Ectodermal cell (in vitro differentiated cells): ENCODE results near the gene FDXR.
"Not testable (repeated sequence)": the region's sequence is repeated elsewhere in the genome, so short reads cannot be mapped to it uniquely, and the experiment has no call there.

ENCODE experiments used
- H3K27ac ChIP-seq: 2 replicates; pipeline ENCODE4 v1.7.0; 2013; ENCODE audit warnings: mild to moderate bottlenecking, low read depth, low read length; ENCODE audit not compliant: insufficient read depth, poor library complexity, severe bottlenecking
- H3K27me3 ChIP-seq: 2 replicates; pipeline ENCODE4 v1.7.0; 2013; ENCODE audit warnings: mild to moderate bottlenecking, low read length; ENCODE audit not compliant: insufficient read depth, control insufficient read depth, poor library complexity, severe bottlenecking
- H3K36me3 ChIP-seq: one replicate; pipeline ENCODE4 v1.7.0; 2013; ENCODE audit warnings: low read length; ENCODE audit not compliant: control insufficient read depth, insufficient read depth
- H3K4me1 ChIP-seq: one replicate; pipeline ENCODE4 v1.7.0; 2013; ENCODE audit warnings: low read length; ENCODE audit not compliant: control insufficient read depth, insufficient read depth
- H3K4me3 ChIP-seq: 2 replicates; pipeline ENCODE4 v1.7.0; 2013; ENCODE audit warnings: low read depth, low read length, control low read depth; ENCODE audit not compliant: insufficient read depth
- H3K9me3 ChIP-seq: 2 replicates; pipeline ENCODE4 v1.7.0; 2013; ENCODE audit warnings: mild to moderate bottlenecking, low read length, moderate library complexity; ENCODE audit not compliant: control insufficient read depth
- WGBS, 2 experiments: methylation state at CpG; one replicate each; pipeline ENCODE4 v1.1.7; 2013; ENCODE audit warnings: missing lambda C conversion rate in 2 of 2; 5-methylcytosine and 5-hydroxymethylcytosine counted together

The FDXR gene

DNA sequence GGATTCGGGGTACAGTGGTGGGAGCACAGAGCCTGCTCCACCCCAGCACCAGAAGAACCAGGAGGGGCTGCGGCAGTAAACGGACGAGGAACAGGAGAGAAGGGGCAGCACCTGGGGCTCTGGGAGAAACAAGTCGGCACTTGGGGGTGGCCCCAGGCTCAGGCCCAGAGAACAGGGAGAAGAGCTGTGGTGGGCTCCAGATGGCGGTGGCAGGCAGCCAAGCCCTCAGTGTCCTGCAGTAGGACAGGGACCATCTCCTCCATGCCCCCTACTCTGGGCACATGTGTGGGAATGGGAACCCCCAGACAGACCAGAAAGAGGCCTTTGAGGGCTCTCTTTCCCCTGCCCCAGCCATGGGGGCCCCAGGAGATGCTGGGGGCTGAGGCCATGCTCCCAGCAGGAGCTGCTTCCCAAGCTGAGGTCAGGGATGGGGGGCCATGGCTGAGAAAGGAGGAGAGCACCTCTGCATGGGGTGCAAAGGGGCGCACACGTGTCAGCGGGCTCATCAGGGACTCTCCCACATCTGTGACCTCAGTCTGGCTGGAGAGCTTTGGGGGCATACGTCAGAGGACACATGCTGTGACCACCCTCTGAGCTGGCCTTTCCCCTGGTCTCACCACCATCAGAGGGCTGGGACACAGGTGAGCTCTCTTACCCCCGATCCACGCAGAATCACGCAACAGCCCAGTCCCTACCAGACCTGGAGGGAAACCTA, 43.5 kb upstream of the FDXR start:
- Histone ChIP-seq H3K27ac (no peak overlapping the region), H3K4me3 (no peak overlapping the region), H3K9me3 (no peaks in the 10 kb centered on the region), H3K27me3 (no peaks in the 10 kb centered on the region), H3K4me1 (peaks cover 5% of the 10 kb centered on the region), H3K36me3 (no peaks in the 10 kb centered on the region)
- whole genome bisulfite sequencing, 2 experiments = 89 to 91% methylated on average over 13 of the region's 13 CpGs

DNA sequence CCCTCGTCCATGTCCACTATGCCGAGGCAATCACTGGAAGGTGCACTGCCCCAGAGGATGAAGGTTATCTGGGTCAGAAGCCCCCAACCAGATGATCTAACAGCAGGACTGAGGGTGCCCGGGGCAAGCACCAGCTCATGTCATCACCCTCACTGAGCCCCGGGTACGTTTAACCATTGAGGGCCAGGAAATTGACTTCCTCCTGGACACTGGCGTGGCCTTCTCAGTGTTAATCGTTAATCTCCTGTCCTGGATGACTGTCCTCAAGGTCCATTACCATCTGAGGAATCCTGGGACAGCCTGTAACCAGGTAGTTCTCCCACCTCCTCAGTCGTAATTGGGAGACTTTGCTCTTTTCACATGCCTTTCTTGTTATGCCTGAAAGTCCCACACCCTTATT, 38.6 kb upstream of the FDXR start:
- not testable (repeated sequence) for H3K36me3 ChIP-seq, H3K27ac ChIP-seq, H3K9me3 ChIP-seq, H3K4me1 ChIP-seq, H3K4me3 ChIP-seq, H3K27me3 ChIP-seq
- WGBS, 2 experiments = 92 to 96% methylated on average over 8 of the region's 8 CpGs

DNA sequence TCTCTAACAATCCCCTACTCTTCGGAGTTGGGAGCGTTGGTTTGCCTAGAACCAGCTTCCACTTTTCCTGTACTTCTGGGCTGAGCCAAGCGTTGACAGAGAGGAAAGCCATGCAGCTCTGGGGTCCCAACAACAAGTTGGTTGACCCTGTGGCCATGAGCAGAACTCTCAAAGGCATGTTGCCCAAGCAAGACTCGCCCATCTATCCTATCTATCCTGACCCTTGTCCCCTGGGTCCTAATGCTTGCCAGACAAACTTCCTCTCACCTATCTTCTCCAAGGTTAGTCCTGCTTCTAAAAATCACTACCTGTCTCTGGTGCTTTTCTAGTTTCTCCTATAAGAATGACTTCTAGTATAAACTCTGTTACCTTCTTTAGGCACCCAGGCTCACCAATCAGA, 36.3 kb upstream of the FDXR start:
- not testable (repeated sequence) for H3K4me3 ChIP-seq, H3K9me3 ChIP-seq, H3K27ac ChIP-seq, H3K27me3 ChIP-seq, H3K36me3 ChIP-seq, H3K4me1 ChIP-seq
- WGBS, 2 experiments = 61 to 66% methylated on average over 4 of the region's 4 CpGs

DNA sequence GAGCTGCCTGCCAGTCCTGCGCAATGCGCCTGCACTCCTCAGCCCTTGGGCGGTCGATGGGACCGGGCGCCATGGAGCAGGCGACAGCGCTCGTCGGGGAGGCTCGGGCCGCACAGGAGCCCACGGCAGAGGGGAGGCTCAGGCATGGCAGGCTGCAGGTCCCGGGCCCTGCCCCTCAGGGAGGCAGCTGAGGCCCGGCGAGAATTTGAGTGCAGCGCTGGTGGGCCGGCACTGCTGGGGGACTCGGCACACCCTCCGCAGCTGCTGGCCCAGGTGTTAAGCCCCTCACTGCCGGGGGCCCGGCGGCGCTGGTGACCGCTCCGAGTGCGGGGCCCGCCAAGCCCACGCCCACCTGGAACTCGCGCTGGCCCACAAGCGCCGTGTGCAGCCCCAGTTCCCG, 34.2 kb upstream of the FDXR start:
- Histone ChIP-seq H3K36me3 (no peaks in the 10 kb centered on the region), H3K27me3 (no peaks in the 10 kb centered on the region), H3K27ac (no peak overlapping the region), H3K9me3 (no peaks in the 10 kb centered on the region), H3K4me1 (no peaks in the 10 kb centered on the region), H3K4me3 (no peak overlapping the region)
- WGBS, 2 experiments = 95 to 96% methylated on average over 34 of the region's 34 CpGs

DNA sequence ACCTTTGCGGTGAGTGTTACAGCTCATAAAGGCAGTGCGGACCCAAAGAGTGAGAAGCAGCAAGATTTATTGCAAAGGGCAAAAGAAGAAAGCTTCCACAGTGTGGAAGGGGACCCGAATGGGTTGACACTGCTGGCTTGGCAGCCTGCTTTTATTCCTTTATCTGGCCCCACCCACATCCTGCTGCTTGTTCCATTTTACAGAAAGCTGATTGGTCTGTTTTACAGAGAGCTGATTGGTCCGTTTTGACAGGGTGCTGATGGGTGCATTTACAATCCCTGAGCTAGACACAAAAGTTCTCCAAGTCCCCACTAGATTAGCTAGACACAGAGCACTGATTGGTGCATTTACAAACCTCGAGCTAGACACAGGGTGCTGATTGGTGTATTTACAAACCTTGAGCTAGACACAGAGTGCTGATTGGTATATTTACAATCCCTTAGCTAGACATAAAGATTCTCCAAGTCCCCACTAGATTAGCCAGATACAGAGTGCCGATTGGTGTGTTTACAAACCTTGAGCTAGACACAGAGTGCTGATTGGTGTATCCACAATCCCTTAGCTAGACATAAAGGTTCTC, 33.5 kb upstream of the FDXR start:
- not testable (repeated sequence) for H3K9me3 ChIP-seq, H3K36me3 ChIP-seq, H3K27ac ChIP-seq, H3K4me1 ChIP-seq, H3K4me3 ChIP-seq, H3K27me3 ChIP-seq
- WGBS, 2 experiments = 88 to 94% methylated on average over 6 of the region's 6 CpGs

DNA sequence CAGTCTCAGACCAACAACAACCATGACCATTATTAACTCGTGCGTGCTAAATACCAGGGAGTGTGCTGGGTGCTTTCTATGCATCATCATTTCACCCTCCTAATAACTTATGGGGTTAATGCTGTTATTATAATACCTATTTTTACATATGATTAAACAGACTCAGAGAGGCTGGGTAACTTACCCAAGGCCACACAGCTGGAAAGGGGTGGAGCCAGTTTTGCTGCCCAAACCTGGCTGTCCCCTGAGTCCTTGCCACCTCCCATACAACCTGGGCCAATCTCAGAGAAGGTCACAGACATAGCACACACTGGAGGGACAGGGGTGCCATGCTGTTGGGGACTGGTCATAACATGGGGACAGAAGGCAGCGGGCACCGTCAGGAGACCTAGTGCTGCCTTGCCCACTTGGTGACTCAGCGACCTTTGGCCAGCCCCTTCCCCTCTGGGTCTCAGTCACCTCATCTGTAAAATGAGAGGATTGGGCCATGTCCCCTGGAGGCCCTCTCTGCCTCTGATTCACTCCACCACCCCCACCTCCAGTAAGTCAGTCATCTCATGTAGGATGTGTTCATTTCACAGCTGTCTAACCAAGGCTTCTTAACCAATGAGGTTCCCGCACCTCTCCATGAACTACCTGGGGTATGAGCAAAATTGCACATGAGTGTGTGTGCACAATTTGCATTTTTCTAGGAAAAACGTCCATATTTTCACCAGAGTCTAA, 32.1 kb upstream of the FDXR start:
- 84 to 91% methylated on average over 7 of the region's 7 CpGs for WGBS, 2 experiments

DNA sequence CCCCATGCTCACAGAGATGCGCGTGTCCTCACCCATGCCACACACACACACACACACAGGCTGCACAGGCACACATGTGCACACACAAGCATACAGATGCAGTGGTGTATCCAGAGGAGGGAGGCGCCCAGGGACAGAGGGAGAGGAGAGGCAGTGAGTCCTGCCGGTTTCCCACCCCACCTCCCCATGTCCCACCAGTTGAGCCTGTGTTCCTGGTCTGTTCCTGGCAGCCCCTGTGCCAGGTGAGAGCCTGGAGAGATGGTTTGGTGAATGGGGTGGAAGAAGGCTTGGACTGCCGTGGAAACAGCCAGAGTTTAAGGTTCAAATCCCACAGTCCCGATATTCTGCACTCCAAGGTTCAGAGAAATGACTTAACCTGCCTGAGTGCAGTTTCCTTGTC, 30.9 kb upstream of the FDXR start:
- no peak overlapping the region for H3K27ac ChIP-seq
- H3K36me3 ChIP-seq = no peaks in the 10 kb centered on the region
- no peaks in the 10 kb centered on the region for H3K9me3 ChIP-seq
- H3K4me3 ChIP-seq = no peak overlapping the region
- WGBS, 2 experiments = 87 to 91% methylated on average over 6 of the region's 6 CpGs
- peaks cover 3% of the 10 kb centered on the region for H3K27me3 ChIP-seq
- H3K4me1 ChIP-seq = no peaks in the 10 kb centered on the region

More for the DNA sequence above, 32.1 kb upstream of the FDXR start:
- H3K36me3 ChIP-seq = no peaks in the 10 kb centered on the region
- H3K27ac ChIP-seq = no peak overlapping the region
- H3K4me3 ChIP-seq = no peak overlapping the region
- H3K4me1 ChIP-seq = no peaks in the 10 kb centered on the region
- no peaks in the 10 kb centered on the region for H3K9me3 ChIP-seq
- peaks cover 3% of the 10 kb centered on the region for H3K27me3 ChIP-seq

DNA sequence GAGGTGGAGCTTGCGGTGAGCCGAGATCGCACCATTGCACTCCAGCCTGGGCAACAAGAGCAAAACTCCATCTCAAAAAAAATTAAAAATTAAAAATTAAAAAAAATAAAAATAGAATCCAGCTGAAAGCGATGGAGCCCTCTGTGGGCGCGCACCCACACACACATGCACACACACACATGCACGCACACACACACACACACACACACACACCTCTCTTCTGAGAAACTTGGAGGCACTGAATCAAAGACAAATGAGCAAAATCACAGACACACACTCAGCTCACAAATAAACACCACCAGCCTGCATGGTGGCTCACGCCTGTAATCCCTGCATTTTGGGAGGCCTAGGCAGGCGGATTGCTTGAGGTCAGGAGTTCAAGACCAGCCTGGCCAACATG, 30.2 kb upstream of the FDXR start:
- no peaks in the 10 kb centered on the region for H3K4me1 ChIP-seq
- no peaks in the 10 kb centered on the region for H3K36me3 ChIP-seq
- no peak overlapping the region for H3K27ac ChIP-seq
- no peak overlapping the region for H3K4me3 ChIP-seq
- peaks cover 3% of the 10 kb centered on the region for H3K27me3 ChIP-seq
- WGBS, 2 experiments = 87 to 90% methylated on average over 9 of the region's 9 CpGs
- H3K9me3 ChIP-seq = no peaks in the 10 kb centered on the region

DNA sequence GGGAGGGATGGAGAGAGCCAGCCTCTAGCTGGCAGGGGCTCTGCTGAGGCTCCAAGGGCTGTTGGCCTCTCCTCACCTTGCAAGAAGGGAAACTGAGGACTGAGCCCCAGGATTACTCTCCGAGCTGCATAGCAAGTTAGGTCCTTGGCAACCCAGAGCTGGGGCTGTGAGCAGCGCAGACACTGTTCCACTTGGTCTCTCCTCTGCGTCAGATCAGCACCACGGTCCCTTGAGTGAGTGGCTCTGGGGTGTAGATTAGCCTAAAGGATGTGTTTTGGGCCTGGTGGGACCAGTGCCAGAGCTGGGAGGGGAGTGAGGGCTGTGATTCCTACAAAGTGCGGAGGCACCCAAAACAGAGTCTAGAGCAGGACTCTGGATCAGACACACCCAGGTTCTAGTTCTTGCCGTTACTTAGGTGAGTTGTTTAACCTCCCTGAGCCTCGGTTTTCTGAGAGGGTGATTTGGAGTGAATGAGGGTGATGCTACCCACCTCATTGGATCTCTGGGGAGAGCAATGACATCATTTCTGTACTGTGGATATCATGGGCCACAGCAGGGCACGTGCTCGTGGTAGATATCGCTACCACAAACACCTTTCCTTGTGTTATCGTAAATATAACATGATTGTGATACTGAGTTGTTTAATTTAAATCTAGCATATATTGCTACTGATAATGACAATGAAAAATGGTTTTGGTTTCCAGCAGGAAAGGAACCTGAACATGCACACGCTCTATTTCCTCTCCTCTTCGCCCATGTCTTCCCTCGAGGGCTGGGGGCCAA, 28.8 kb upstream of the FDXR start:
- Histone ChIP-seq H3K27ac (no peak overlapping the region), H3K4me1 (no peaks in the 10 kb centered on the region), H3K36me3 (no peaks in the 10 kb centered on the region), H3K9me3 (no peaks in the 10 kb centered on the region), H3K27me3 (peaks cover 12% of the 10 kb centered on the region), H3K4me3 (no peak overlapping the region)
- 88 to 89% methylated on average over 14 of the region's 14 CpGs for WGBS, 2 experiments

DNA sequence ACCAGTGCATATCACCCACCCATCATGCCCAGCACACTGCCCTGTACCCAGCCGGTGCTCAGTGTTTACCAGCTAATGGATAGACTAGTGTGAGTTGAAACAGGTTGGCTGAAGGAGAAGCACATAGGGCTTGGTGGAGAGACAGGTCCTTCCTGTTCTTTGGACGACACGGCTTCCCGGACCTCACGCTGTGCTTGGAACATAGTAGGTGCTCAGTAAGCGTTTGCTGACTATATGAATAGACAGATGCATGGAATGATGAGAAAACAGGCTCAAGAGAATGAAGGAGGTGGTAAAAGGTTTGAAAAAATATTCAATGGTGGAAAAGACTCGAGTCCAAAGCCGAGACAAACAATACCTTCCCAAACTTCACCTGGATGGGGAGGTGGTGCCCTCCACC, 27.4 kb upstream of the FDXR start:
- Histone ChIP-seq H3K4me1 (no peaks in the 10 kb centered on the region), H3K36me3 (no peaks in the 10 kb centered on the region), H3K27ac (no peak overlapping the region), H3K4me3 (no peak overlapping the region), H3K9me3 (no peaks in the 10 kb centered on the region), H3K27me3 (peaks cover 26% of the 10 kb centered on the region)
- 91 to 93% methylated on average over 8 of the region's 8 CpGs for WGBS, 2 experiments
